H9 (cell line): ENCODE results near the gene MGLL. TPM values are rescaled to one million over a fixed set of nuclear protein-coding genes. Genes with fewer than 3 reads are reported as not detected.

ENCODE experiments used
- DNase-seq: peaks from one replicate; pipeline ENCODE4 v3.0.0-alpha.2; 2017
- H2AFZ ChIP-seq: one replicate; pipeline ENCODE4 v1.6.1; 2013; ENCODE audit warnings: mild to moderate bottlenecking, low read length, control low read depth, moderate library complexity
- H2AK5ac ChIP-seq: 2 replicates; pipeline ENCODE4 v1.6.1; 2013; ENCODE audit warnings: low read length, control low read depth, mixed read lengths; ENCODE audit not compliant: insufficient read length
- H2BK120ac ChIP-seq: one replicate; pipeline ENCODE4 v1.6.1; 2013; ENCODE audit warnings: low read depth, mild to moderate bottlenecking, low read length, control low read depth, inconsistent platforms; ENCODE audit not compliant: poor library complexity, severe bottlenecking
- H2BK12ac ChIP-seq: 2 replicates; pipeline ENCODE4 v1.6.1; 2013; ENCODE audit warnings: low read length, control low read depth, mixed read lengths, low read depth; ENCODE audit not compliant: insufficient read length
- H2BK15ac ChIP-seq: 2 replicates; pipeline ENCODE4 v1.6.1; 2013; ENCODE audit warnings: low read depth, low read length, control low read depth
- H2BK20ac ChIP-seq: one replicate; pipeline ENCODE4 v1.6.1; 2013; ENCODE audit warnings: low read depth, mild to moderate bottlenecking, low read length, control low read depth, inconsistent platforms; ENCODE audit not compliant: poor library complexity, severe bottlenecking
- H2BK5ac ChIP-seq: 2 replicates; pipeline ENCODE4 v1.6.1; 2013; ENCODE audit warnings: low read length, control low read depth, mixed read lengths; ENCODE audit not compliant: insufficient read length
- H3K14ac ChIP-seq: 2 replicates; pipeline ENCODE4 v1.6.1; 2013; ENCODE audit warnings: low read length, control low read depth; ENCODE audit not compliant: insufficient read depth
- H3K18ac ChIP-seq: 2 replicates; pipeline ENCODE4 v1.6.1; 2013; ENCODE audit warnings: low read depth, mild to moderate bottlenecking, mixed read lengths, low read length, control low read depth; ENCODE audit not compliant: insufficient read length
- H3K23ac ChIP-seq: 2 replicates; pipeline ENCODE4 v1.6.1; 2013; ENCODE audit warnings: low read length, control low read depth, mixed read lengths, low read depth; ENCODE audit not compliant: insufficient read length
- H3K23me2 ChIP-seq: 2 replicates; pipeline ENCODE4 v1.6.1; 2013; ENCODE audit warnings: low read depth, mild to moderate bottlenecking, mixed read lengths, low read length, control low read depth; ENCODE audit not compliant: insufficient read length, poor library complexity, severe bottlenecking
- H3K27ac ChIP-seq: 2 replicates; pipeline ENCODE4 v1.5.1; 2013; ENCODE audit warnings: low read length, control low read depth, mixed read lengths, low read depth; ENCODE audit not compliant: insufficient read length
- H3K27me3 ChIP-seq: 2 replicates; pipeline ENCODE4 v1.6.1; 2013; ENCODE audit warnings: low read length, control low read depth, inconsistent platforms; ENCODE audit not compliant: insufficient read depth
- H3K4ac ChIP-seq: 2 replicates; pipeline ENCODE4 v1.6.1; 2013; ENCODE audit warnings: low read depth, mild to moderate bottlenecking, control low read depth, inconsistent platforms, low read length, moderate library complexity
- H3K4me1 ChIP-seq: 2 replicates; pipeline ENCODE4 v1.6.1; 2013; ENCODE audit warnings: low read length, control low read depth, inconsistent platforms; ENCODE audit not compliant: insufficient read depth
- H3K4me2 ChIP-seq: 2 replicates; pipeline ENCODE4 v1.6.1; 2013; ENCODE audit warnings: low read length, control low read depth, mixed read lengths; ENCODE audit not compliant: insufficient read length, insufficient read depth
- H3K56ac ChIP-seq: 2 replicates; pipeline ENCODE4 v1.6.1; 2013; ENCODE audit warnings: low read depth, mild to moderate bottlenecking, mixed read lengths, low read length, control low read depth; ENCODE audit not compliant: insufficient read length
- H3K79me1 ChIP-seq: 2 replicates; pipeline ENCODE4 v1.6.1; 2013; ENCODE audit warnings: low read depth, mild to moderate bottlenecking, moderate library complexity, low read length, control low read depth, inconsistent platforms; ENCODE audit not compliant: insufficient read depth, poor library complexity, severe bottlenecking
- H3K79me2 ChIP-seq: 2 replicates; pipeline ENCODE4 v1.6.1; 2013; ENCODE audit warnings: low read length, control low read depth, inconsistent platforms; ENCODE audit not compliant: insufficient read depth
- H3K9ac ChIP-seq: 2 replicates; pipeline ENCODE4 v1.6.1; 2013; ENCODE audit warnings: low read length, control low read depth, mixed read lengths; ENCODE audit not compliant: insufficient read length; ENCODE audit errors: extremely low read depth
- H3K9me3 ChIP-seq: one replicate; pipeline ENCODE4 v1.6.1; 2013; ENCODE audit warnings: low read depth, low read length, inconsistent platforms; ENCODE audit not compliant: control insufficient read depth
- H3T11ph ChIP-seq: one replicate; pipeline ENCODE4 v1.6.1; 2013; ENCODE audit warnings: mild to moderate bottlenecking, low read length, control low read depth, inconsistent platforms
- H4K20me1 ChIP-seq: one replicate; pipeline ENCODE4 v1.6.1; 2013; ENCODE audit not compliant: control insufficient read depth, insufficient read length, insufficient read depth
- H4K5ac ChIP-seq: 2 replicates; pipeline ENCODE4 v1.6.1; 2013; ENCODE audit warnings: low read depth, mild to moderate bottlenecking, mixed read lengths, low read length, control low read depth; ENCODE audit not compliant: insufficient read length
- H4K8ac ChIP-seq: replicated peaks from 2 replicates; pipeline ENCODE4 v1.6.1; 2013; ENCODE audit warnings: low read length, control low read depth, mixed read lengths, low read depth; ENCODE audit not compliant: insufficient read length
- H4K91ac ChIP-seq: 2 replicates; pipeline ENCODE4 v1.6.1; 2013; ENCODE audit warnings: low read depth, mild to moderate bottlenecking, moderate library complexity, mixed read lengths, low read length, control low read depth; ENCODE audit not compliant: insufficient read length
- H3K27ac Mint-ChIP-seq, 3 experiments: 2 replicates in 2 of 3; 3 replicates in 1 of 3; pipeline ENCODE4 v1.8.0; 2020 to 2021; ENCODE audit warnings: mixed read lengths in 3 of 3, mild to moderate bottlenecking in 1 of 3, moderate library complexity in 1 of 3
- H3K27me3 Mint-ChIP-seq: 2 replicates; pipeline ENCODE4 v1.8.0; 2021; ENCODE audit warnings: low read depth, mild to moderate bottlenecking, moderate library complexity, mixed read lengths
- H3K36me3 Mint-ChIP-seq, 3 experiments: 2 replicates in 2 of 3; 3 replicates in 1 of 3; pipeline ENCODE4 v1.8.0; 2020 to 2021; ENCODE audit warnings: low read depth in 3 of 3, mixed read lengths in 3 of 3; ENCODE audit not compliant: insufficient read depth in 1 of 3
- H3K4me1 Mint-ChIP-seq, 2 experiments: 2 replicates each; pipeline ENCODE4 v1.8.0; 2020; ENCODE audit warnings: mixed read lengths in 2 of 2
- H3K4me3 Mint-ChIP-seq, 2 experiments: 2 replicates in 1 of 2; 3 replicates in 1 of 2; pipeline ENCODE4 v1.8.0; 2020 to 2021; ENCODE audit warnings: mild to moderate bottlenecking in 2 of 2, mixed read lengths in 2 of 2, moderate library complexity in 1 of 2
- H3K9me3 Mint-ChIP-seq, 2 experiments: 2 replicates in 1 of 2; 3 replicates in 1 of 2; pipeline ENCODE4 v1.8.0; 2020; ENCODE audit warnings: mild to moderate bottlenecking in 2 of 2, mixed read lengths in 2 of 2, moderate library complexity in 1 of 2
- WGBS: extraction: QIAGEN DNeasy Blood & Tissue Kit; methylation state at CpG from one replicate; pipeline ENCODE4 v1.1.7; 2013; ENCODE audit warnings: missing lambda C conversion rate, low lambda C conversion rate, mixed read lengths; ENCODE audit not compliant: insufficient read length; ENCODE audit errors: extremely low coverage; 5-methylcytosine and 5-hydroxymethylcytosine counted together
- total RNA-seq: library from RNA; stranded (reverse); gene quantifications from 2 replicates; pipeline ENCODE4 v1.2.1, GENCODE V29; 2021
- TF ChIP-seq, protein P1 (sequence below): fragments of 200-600 bp; sonication (generic); conservative IDR thresholded peaks from 3 replicates; pipeline ENCODE4 v1.8.0; 2021; ENCODE audit warnings: antibody characterized with exemption, mild to moderate bottlenecking

Gene MGLL
- total RNA-seq, 1 experiment from 2014 or later = 0.11 TPM

DNA sequence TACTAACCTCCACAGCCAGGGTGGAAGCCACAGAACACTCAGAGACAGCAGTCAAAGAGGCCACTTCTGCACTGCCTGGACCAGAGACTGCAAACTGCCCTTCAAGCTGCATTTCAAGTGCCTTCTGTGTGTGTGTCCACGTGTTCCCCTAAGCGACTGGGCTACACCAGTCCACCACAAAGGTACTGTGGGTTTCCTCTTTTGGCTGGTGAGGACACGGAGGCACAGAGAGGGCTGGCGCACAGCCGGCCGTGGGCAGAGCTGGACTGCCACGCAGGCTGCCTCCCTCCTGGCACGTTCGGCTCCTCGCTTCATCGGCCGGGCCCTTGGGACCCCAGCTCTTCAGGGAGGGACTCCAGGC lies 60.9 kb downstream of the MGLL start:
- H3K23ac ChIP-seq = no peak overlapping the region
- DNase-seq = no peak
- peaks cover 2 to 6% of the 10 kb centered on the region in 2 experiments; a peak in 1 of 4 replicates for H3K4me1 Mint-ChIP-seq
- no peak overlapping the region for H3K18ac ChIP-seq
- no peak overlapping the region for H3K56ac ChIP-seq
- H2BK5ac ChIP-seq = no peak overlapping the region
- no peaks in the 10 kb centered on the region for H3K23me2 ChIP-seq
- H3K27ac Mint-ChIP-seq = no peak overlapping the region; a peak in 1 of 7 replicates
- H3K4me2 ChIP-seq = no peak overlapping the region
- peaks cover 12% of the 10 kb centered on the region for H3K27me3 Mint-ChIP-seq
- no peak overlapping the region for H2BK20ac ChIP-seq
- no peaks in the 10 kb centered on the region for H3K4me1 ChIP-seq
- H2AFZ ChIP-seq = no peak overlapping the region
- TF ChIP-seq, protein P1, sequence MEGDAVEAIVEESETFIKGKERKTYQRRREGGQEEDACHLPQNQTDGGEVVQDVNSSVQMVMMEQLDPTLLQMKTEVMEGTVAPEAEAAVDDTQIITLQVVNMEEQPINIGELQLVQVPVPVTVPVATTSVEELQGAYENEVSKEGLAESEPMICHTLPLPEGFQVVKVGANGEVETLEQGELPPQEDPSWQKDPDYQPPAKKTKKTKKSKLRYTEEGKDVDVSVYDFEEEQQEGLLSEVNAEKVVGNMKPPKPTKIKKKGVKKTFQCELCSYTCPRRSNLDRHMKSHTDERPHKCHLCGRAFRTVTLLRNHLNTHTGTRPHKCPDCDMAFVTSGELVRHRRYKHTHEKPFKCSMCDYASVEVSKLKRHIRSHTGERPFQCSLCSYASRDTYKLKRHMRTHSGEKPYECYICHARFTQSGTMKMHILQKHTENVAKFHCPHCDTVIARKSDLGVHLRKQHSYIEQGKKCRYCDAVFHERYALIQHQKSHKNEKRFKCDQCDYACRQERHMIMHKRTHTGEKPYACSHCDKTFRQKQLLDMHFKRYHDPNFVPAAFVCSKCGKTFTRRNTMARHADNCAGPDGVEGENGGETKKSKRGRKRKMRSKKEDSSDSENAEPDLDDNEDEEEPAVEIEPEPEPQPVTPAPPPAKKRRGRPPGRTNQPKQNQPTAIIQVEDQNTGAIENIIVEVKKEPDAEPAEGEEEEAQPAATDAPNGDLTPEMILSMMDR = no peak
- WGBS = no CpG with 5 or more reads among the region's 12 CpGs
- H3K14ac ChIP-seq = no peak overlapping the region
- H3K27me3 ChIP-seq = no peaks in the 10 kb centered on the region
- H2BK15ac ChIP-seq = no peak overlapping the region
- no peak overlapping the region for H2AK5ac ChIP-seq
- no peak overlapping the region for H4K5ac ChIP-seq
- H3K27ac ChIP-seq = no peak overlapping the region
- H4K20me1 ChIP-seq = no peaks in the 10 kb centered on the region
- H2BK120ac ChIP-seq = no peak overlapping the region
- no peak overlapping the region for H3K4ac ChIP-seq
- no peak overlapping the region for H4K8ac ChIP-seq
- no peaks in the 10 kb centered on the region for H3K9me3 Mint-ChIP-seq
- H4K91ac ChIP-seq = no peak overlapping the region
- H3T11ph ChIP-seq = no peak overlapping the region
- H3K79me2 ChIP-seq = no peaks in the 10 kb centered on the region
- no peak overlapping the region for H2BK12ac ChIP-seq
- no peaks in the 10 kb centered on the region for H3K36me3 Mint-ChIP-seq
- H3K9ac ChIP-seq = no peak overlapping the region
- no peaks in the 10 kb centered on the region for H3K79me1 ChIP-seq
- no peaks in the 10 kb centered on the region for H3K9me3 ChIP-seq
- no peak overlapping the region for H3K4me3 Mint-ChIP-seq
